GM23248 (cell line): ENCODE results near the gene PLXDC2.

Experiments used
- EZH2 ChIP-seq: fragments of 200-600 bp; sonication (generic); IDR thresholded peaks from 2 replicates; pipeline ENCODE4 v1.6.1; 2018; ENCODE audit warnings: antibody characterized with exemption, mild to moderate bottlenecking; ENCODE audit not compliant: insufficient read depth, poor library complexity, severe bottlenecking
- EZH2phosphoT487 ChIP-seq: fragments of 200-600 bp; sonication (generic); IDR thresholded peaks from 2 replicates; pipeline ENCODE4 v1.6.1; 2018; ENCODE audit warnings: antibody characterized with exemption, moderate library complexity, mild to moderate bottlenecking, low read depth; ENCODE audit not compliant: insufficient read depth

- no peak for TF ChIP-seq EZH2
- TF ChIP-seq EZH2phosphoT487 = no peak
Measured at GRCh38 chr10:20059084-20059835, 243.0 kb downstream of the PLXDC2 start.
